OCI-LY7 (cell line): Measurements from ENCODE around the gene ZFYVE9. TPM values are rescaled to one million over a fixed set of nuclear protein-coding genes. Genes with fewer than 3 reads are reported as not detected.

ENCODE experiments used
- BruUV-seq: library from RNA; stranded (reverse); fragments of 400-500 nt; replicated peaks from 2 replicates; lab custom pipeline; 2021; lab: Mats Ljungman, UMichigan
- CTCF ChIA-PET: fragments of 300-600 bp; sonication (Branson Sonifier 250); formaldehyde crosslinking; loops from one replicate; lab custom pipeline; 2022; ENCODE audit warnings: antibody characterized with exemption; ENCODE audit not compliant: unreplicated experiment; lab: Charles Lee
- POLR2A ChIA-PET: fragments of 300-600 bp; sonication (Branson Sonifier 250); formaldehyde crosslinking; loops from one replicate; lab custom pipeline; 2022; ENCODE audit warnings: antibody characterized with exemption; lab: Charles Lee
- DNase-seq: peaks from one replicate; pipeline ENCODE4 v3.0.0-alpha.2; 2015; ENCODE audit warnings: low spot score
- H2AFZ ChIP-seq: fragments of 200-600 bp; sonication (generic), shearing (Covaris generic); 2 replicates; pipeline ENCODE4 v1.6.1; 2014; ENCODE audit warnings: mild to moderate bottlenecking, antibody characterized with exemption, low read length, moderate library complexity
- H3K27ac ChIP-seq: fragments of 200-600 bp; sonication (generic); 2 replicates; pipeline ENCODE4 v1.5.1; 2014; ENCODE audit warnings: mixed run types, low read depth, mild to moderate bottlenecking, moderate library complexity, low read length, inconsistent platforms; ENCODE audit not compliant: poor library complexity, severe bottlenecking
- H3K36me3 ChIP-seq: fragments of 200-600 bp; sonication (generic); 2 replicates; pipeline ENCODE4 v1.6.1; 2014; ENCODE audit warnings: mild to moderate bottlenecking, antibody characterized with exemption, low read length, moderate library complexity, mixed read lengths; ENCODE audit not compliant: insufficient read depth
- H3K4me1 ChIP-seq: fragments of 200-600 bp; sonication (generic); 2 replicates; pipeline ENCODE4 v1.5.1; 2014; ENCODE audit warnings: mild to moderate bottlenecking, low read length; ENCODE audit not compliant: insufficient read depth, poor library complexity, severe bottlenecking
- H3K4me2 ChIP-seq: fragments of 200-600 bp; sonication (generic); 2 replicates; pipeline ENCODE4 v1.6.1; 2014; ENCODE audit warnings: mild to moderate bottlenecking, low read length
- H3K4me3 ChIP-seq: fragments of 200-600 bp; sonication (generic); 2 replicates; pipeline ENCODE4 v1.5.1; 2014; ENCODE audit warnings: mild to moderate bottlenecking, low read depth, low read length; ENCODE audit not compliant: poor library complexity, severe bottlenecking
- H3K79me2 ChIP-seq: fragments of 200-600 bp; sonication (generic); 2 replicates; pipeline ENCODE4 v1.6.1; 2016; ENCODE audit warnings: low read depth, mild to moderate bottlenecking, low read length, moderate library complexity, mixed read lengths; ENCODE audit not compliant: insufficient read depth
- H3K9me2 ChIP-seq: fragments of 200-600 bp; sonication (generic); 2 replicates; pipeline ENCODE4 v1.6.1; 2016; ENCODE audit warnings: mild to moderate bottlenecking, low read length, mixed read lengths; ENCODE audit not compliant: insufficient read depth
- H3K9me3 ChIP-seq: fragments of 200-600 bp; sonication (generic); 2 replicates; pipeline ENCODE4 v1.6.1; 2014; ENCODE audit warnings: mild to moderate bottlenecking, mixed run types, low read length, mixed read lengths
- H4K20me1 ChIP-seq: fragments of 200-600 bp; sonication (generic); 2 replicates; pipeline ENCODE4 v1.6.1; 2014; ENCODE audit warnings: mild to moderate bottlenecking, antibody characterized with exemption, low read length, moderate library complexity, mixed read lengths; ENCODE audit not compliant: insufficient read depth
- CTCF ChIP-seq: fragments of 200-600 bp; sonication (generic); conservative IDR thresholded peaks from 2 replicates; pipeline ENCODE4 v1.5.1; 2014; ENCODE audit warnings: mild to moderate bottlenecking, antibody characterized with exemption, low read length, moderate library complexity, mixed read lengths
- EZH2phosphoT487 ChIP-seq: fragments of 200-600 bp; sonication (generic); IDR thresholded peaks from 2 replicates; pipeline ENCODE4 v1.6.1; 2018; ENCODE audit warnings: low read depth, borderline replicate concordance, mild to moderate bottlenecking, mixed run types, antibody characterized with exemption, low read length, moderate library complexity, mixed read lengths
- intact Hi-C: fragments of 100-400 bp; cut with micrococcal nuclease; formaldehyde crosslinking; loops from one replicate; pipeline ENCODE4 v1.10.0; 2022; ENCODE audit not compliant: unreplicated experiment
- total RNA-seq, 2 experiments: library from RNA; depleted of rRNA in 1 of 2; stranded (reverse); fragments of >200 nt in 1 of 2; shearing (Covaris generic) in 1 of 2; gene quantifications; 2 replicates each; pipeline ENCODE4 v1.2.3, GENCODE V29; 2014 to 2022

The ZFYVE9 gene
- total RNA-seq, 2 experiments from 2014 or later = 3.7 to 5.6 TPM

GRCh38 chr1:52229494-52229893 lies 87.6 kb downstream of the ZFYVE9 start:
- Histone ChIP-seq H3K79me2 (no peaks in the 10 kb centered on the region), H3K36me3 (no peaks in the 10 kb centered on the region), H3K9me3 (peaks cover 10% of the 10 kb centered on the region; the same call in 1 of the 2 replicates), H4K20me1 (no peaks in the 10 kb centered on the region), H3K4me1 (no peaks in the 10 kb centered on the region), H3K4me2 (no peak overlapping the region), H3K9me2 (no peaks in the 10 kb centered on the region), H2AFZ (no peak overlapping the region), H3K27ac (no peak overlapping the region), H3K4me3 (no peak overlapping the region)
- intact Hi-C loops = no loop called here
- no peak for TF ChIP-seq EZH2phosphoT487
- TF ChIP-seq CTCF = no peak
- no peak for DNase-seq
- BruUV-seq = no TSS peak
- ChIA-PET POLR2A (no interaction called here), CTCF (no interaction called here)

GRCh38 chr1:52233463-52233862 lies 91.6 kb downstream of the ZFYVE9 start:
- Histone ChIP-seq H2AFZ (no peak overlapping the region), H4K20me1 (no peaks in the 10 kb centered on the region), H3K4me2 (no peak overlapping the region), H3K36me3 (no peaks in the 10 kb centered on the region), H3K4me3 (no peak overlapping the region), H3K27ac (no peak overlapping the region), H3K9me2 (no peaks in the 10 kb centered on the region), H3K79me2 (no peaks in the 10 kb centered on the region), H3K9me3 (no peaks in the 10 kb centered on the region), H3K4me1 (no peaks in the 10 kb centered on the region)
- ChIA-PET POLR2A (interaction anchor here (0.6 kb wide), 1 partner anchor 505 kb away, joined by 3 read pairs; no protein-coding TSS in a partner anchor), CTCF (no interaction called here)
- intact Hi-C loops = no loop called here
- TF ChIP-seq EZH2phosphoT487 = no peak
- TF ChIP-seq CTCF = no peak
- BruUV-seq = no TSS peak
- no peak for DNase-seq

GRCh38 chr1:52234014-52234413 lies 92.1 kb downstream of the ZFYVE9 start:
- ChIA-PET CTCF (no interaction called here), POLR2A (no interaction called here)
- Histone ChIP-seq H2AFZ (no peak overlapping the region), H3K36me3 (no peaks in the 10 kb centered on the region), H4K20me1 (no peaks in the 10 kb centered on the region), H3K9me2 (no peaks in the 10 kb centered on the region), H3K27ac (no peak overlapping the region), H3K9me3 (no peaks in the 10 kb centered on the region), H3K4me2 (no peak overlapping the region), H3K4me1 (no peaks in the 10 kb centered on the region), H3K4me3 (no peak overlapping the region), H3K79me2 (no peaks in the 10 kb centered on the region)
- intact Hi-C loops = no loop called here
- DNase-seq = no peak
- no TSS peak for BruUV-seq
- TF ChIP-seq EZH2phosphoT487 (no peak), CTCF (no peak)
